H1 (cell line): Measurements from ENCODE around the gene TMEM59L. TPM values are rescaled to one million over a fixed set of nuclear protein-coding genes. Genes with fewer than 3 reads are reported as not detected.
A peak's percentile ranks its signal among the peaks of the same experiment; 100 is the strongest.

ENCODE experiments used
- CHD1 ChIP-seq: IDR thresholded peaks from 2 replicates; pipeline ENCODE4 v1.6.1; 2012; ENCODE audit warnings: low read depth, low read length, improper control_type of control experiment
- CREB1 ChIP-seq: IDR thresholded peaks from 2 replicates; pipeline ENCODE4 v1.6.1; 2012; ENCODE audit warnings: inconsistent platforms
- EP300 ChIP-seq, 2 experiments: IDR thresholded peaks; 1 replicate in 1 of 2; 2 replicates in 1 of 2; pipeline ENCODE4 v1.6.1; 2011 to 2012; ENCODE audit warnings: low read depth in 2 of 2, low read length in 2 of 2, mild to moderate bottlenecking in 2 of 2, borderline replicate concordance in 1 of 2, inconsistent platforms in 1 of 2, moderate library complexity in 1 of 2
- MAX ChIP-seq: IDR thresholded peaks from 2 replicates; pipeline ENCODE4 v1.6.1; 2012; ENCODE audit warnings: inconsistent platforms
- RAD21 ChIP-seq, 2 experiments: IDR thresholded peaks in 1 of 2; conservative IDR thresholded peaks in 1 of 2; 2 replicates each; pipeline ENCODE4 v1.6.1; 2011; ENCODE audit warnings: low read depth in 2 of 2, low read length in 2 of 2, improper control_type of control experiment in 1 of 2, inconsistent platforms in 1 of 2, mild to moderate bottlenecking in 1 of 2, moderate library complexity in 1 of 2
- SAP30 ChIP-seq: fragments of 300-600 bp; sonication (generic); IDR thresholded peaks from 2 replicates; pipeline ENCODE4 v1.7.1; 2012; ENCODE audit warnings: low read length, moderate library complexity, mild to moderate bottlenecking, inconsistent platforms; ENCODE audit not compliant: insufficient read depth, insufficient replicate concordance
- SRF ChIP-seq: IDR thresholded peaks from 2 replicates; pipeline ENCODE4 v1.6.1; 2011; ENCODE audit warnings: mild to moderate bottlenecking, low read depth, low read length, moderate library complexity
- USF2 ChIP-seq: IDR thresholded peaks from 2 replicates; pipeline ENCODE4 v1.6.1; 2011; ENCODE audit warnings: low read length, improper control_type of control experiment
- polyA plus RNA-seq, 7 experiments: library from polyadenylated mRNA; depleted of rRNA in 3 of 7; stranded (reverse) in 5 of 7; unstranded in 2 of 7; fragments of >200 nt in 5 of 7; fragments of 200-250 nt in 2 of 7; gene quantifications; 1 replicate in 5 of 7; 2 replicates in 1 of 7; 4 replicates in 1 of 7; pipeline versions ENCODE4 v1.2.1 to v1.2.3, GENCODE V29; 2011 to 2013; ENCODE audit warnings: missing spikeins in 2 of 7, mixed read lengths in 2 of 7
- total RNA-seq: library from RNA; stranded (reverse); fragmentation: NEBNext Ultra II Directional; extraction: Animal tissue kit (Norgen Biotek cat#: 25700); gene quantifications from 2 replicates; pipeline ENCODE4 v1.2.1, GENCODE V29; 2021

Gene TMEM59L
- total and polyA plus RNA-seq, 2 of the 8 experiments (the other 6 are each of a cell fraction or from before 2014, with no cell fraction given), result 4.0 to 12.2 TPM

GRCh38 chr19:18611327-18612050, 1.2 kb upstream of the TMEM59L start (continued):
- TF ChIP-seq USF2 (no peak), RAD21 (IDR thresholded peaks at IDR 0.05 in 1 of 2, conservative IDR thresholded peaks at IDR 0.05 in 1 of 2; ENCODE audit: low read depth in 2 of 2, low read length in 2 of 2) (no peak), CREB1 (no peak), SRF (no peak), SAP30 (no peak), CHD1 (no peak), EP300 (IDR thresholded peaks at IDR 0.05; ENCODE audit: borderline replicate concordance in 1 of 2, low read depth in 2 of 2, low read length in 2 of 2) (no peak), MAX (peak; percentile 8; the same call in 1 of the 2 replicates)
